ENCODE data around the gene FGD2. TPM values are rescaled to one million over a fixed set of nuclear protein-coding genes. Genes with fewer than 3 reads are reported as not detected.
A peak's percentile ranks its signal among the peaks of the same experiment; 100 is the strongest.

The FGD2 gene
- total RNA-seq, 1 donor from 2014 or later: 5.4 TPM

DNA sequence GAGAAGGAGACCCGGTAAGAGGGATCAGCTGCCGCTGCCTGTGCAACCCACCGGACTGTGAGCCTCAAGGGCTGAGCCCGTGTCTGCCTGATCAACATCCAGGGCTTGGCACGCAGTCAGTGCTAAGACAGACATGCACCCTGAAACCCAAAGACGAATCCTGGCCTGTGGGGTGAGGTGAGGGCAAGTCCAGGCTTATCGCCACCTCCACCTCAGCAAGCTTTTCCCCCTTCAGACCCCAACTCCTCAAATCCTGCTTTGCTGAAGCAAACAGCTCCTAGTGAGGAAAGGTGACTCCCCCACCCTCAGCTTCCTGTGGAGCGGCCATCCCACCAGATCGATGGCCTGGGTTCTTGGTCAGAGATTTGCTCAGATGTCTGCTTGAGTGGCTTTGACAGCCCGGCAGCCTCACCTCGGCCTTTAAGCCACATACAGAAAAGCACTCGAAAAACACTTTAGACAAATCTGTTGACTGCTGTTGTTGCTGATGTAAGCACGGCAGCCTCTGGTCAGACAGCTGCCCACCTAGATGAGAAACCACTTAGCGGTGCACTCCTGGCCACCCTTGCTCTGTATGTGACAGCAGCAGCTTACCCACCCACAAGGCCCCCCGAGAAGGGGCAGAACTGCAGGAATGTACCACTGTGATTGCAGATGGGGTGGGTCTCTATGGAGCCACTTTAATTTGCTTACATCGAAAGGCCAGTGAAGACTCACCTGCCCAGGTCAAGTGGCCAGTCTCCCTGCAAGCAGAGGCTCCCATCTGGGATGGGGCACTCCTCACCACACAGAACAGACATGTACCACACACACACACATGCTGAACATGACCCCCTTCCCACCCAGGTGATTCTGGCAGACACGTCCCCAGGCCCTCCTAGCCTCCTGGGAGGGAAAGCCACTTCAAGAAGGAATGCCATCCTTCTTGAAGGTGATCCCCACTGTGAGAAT lies 34.3 kb upstream of the FGD2 start:
- no peak for DNase-seq

DNA sequence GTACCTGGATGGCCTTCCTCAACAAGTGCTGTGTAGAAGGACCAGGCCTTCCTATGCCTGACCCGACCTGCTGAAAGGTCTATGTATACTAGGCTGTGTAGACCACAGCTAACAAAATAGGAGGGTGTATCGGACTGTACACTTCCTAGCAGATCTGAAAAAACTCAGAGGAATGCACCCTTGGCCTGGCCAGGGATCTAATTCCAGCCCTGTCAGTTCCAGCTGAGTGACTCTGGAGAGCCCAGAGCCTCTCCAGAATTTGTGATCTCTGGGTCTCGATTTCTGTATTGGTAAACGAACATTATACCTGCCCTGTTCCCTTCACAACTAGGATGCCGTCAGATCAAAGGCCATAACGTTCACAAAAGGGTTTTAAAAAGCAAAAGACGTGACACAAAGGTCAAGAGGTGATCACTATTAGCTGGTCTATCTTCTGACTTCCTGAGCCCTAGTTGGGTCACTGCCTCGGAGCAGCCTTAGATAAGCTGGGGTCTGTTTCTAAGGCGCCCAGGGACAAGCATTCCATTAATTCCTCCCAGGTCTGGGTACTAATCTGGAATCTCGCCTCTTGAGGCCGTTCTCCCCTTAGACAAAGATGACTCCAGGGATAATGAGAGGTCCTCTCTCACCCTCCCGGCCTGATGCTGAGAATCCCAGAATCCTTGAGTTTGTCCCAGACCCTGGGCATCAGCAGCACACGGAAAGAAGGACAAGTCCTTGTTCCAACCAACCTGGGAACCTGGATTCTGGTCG lies 33.4 kb upstream of the FGD2 start:
- no peak for DNase-seq

DNA sequence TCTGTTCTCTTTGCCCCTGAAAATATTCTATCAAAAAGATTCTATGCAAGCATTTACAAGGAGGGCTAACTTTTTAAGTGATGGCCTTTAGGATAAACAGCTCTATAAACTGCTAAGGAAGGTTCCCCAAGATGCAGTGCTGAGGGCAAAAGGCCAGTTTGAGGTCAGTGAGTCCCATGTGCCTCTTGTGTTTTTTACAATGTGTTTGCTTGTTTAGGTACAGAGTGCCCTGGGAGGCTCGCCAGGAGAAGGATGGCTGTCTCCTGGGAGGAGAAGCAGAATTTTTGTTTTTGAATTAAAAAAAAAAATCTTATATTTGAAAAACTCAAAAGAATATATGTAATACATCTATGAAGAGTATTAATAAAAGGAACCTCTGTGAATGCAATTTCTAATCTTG lies 32.3 kb upstream of the FGD2 start:
- no peak for DNase-seq

DNA sequence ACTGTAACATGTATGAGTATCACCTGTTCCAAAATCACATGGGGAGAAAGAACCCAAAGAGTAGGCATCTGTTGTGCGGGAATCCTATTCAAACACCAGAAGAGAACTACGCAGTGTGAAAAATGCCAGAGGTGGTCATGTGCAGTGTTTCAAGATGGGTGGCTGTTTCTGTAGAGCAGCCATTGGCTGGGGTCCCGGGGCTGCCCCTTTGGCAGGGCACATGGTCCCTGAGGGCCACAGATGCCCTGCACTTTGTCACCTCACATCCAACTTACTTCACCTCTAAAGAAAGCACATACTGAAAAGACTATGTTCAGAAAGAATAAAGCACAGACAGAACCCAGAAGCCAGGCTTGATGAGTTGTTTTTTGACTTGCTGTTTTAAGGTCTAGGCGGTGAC lies 31.8 kb upstream of the FGD2 start:
- DNase-seq: no peak

DNA sequence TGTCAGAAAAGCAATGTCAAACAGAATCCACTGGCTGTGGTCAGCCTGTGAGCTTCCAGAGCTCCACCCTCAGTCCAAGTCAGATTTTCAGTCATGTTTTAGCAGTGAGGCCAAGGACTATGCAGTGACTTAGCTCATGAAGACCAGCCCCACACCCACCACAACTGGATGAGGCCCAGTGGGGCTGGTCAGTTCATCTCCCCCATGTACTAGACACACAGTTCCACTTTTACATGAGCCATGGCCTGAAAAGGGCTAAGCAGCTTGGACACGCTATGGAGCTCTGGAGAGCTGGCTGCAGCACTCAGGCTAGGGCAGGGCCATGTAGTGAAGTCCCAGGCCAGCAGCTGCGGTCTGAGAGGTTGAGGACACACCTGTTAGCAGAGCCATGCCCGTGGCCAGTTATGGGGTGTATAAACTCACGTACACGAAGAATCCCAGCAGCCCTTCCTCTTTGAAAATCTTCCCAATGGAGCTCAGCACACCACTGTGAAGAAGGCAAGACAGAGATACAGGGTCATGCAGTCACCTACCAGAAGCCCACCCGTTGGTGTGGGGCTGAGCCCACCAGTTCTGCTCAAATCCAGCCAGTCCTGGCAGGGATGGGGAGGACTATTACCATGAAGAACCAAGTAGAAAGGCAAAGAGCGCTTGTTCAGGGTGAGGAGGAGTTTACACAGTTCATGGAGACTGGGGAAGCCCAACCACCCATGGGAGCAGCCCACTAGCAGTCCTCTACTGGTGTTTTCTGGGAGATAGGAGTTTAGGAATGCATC lies 30.0 kb upstream of the FGD2 start:
- DNase-seq: no peak

DNA sequence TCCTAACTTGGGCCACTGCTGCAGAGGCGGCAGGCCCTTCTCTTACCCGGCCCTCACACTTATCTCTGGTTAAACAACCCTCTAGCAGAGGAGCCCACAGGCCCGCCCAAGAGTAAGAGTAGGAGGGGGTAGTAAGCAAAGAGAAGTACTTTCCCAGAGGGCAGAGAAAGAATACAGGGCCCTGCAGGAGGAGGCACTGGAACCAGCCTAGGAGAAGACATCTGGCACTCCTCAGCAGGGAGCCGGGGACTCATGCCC lies 29.5 kb upstream of the FGD2 start:
- DNase-seq: no peak

DNA sequence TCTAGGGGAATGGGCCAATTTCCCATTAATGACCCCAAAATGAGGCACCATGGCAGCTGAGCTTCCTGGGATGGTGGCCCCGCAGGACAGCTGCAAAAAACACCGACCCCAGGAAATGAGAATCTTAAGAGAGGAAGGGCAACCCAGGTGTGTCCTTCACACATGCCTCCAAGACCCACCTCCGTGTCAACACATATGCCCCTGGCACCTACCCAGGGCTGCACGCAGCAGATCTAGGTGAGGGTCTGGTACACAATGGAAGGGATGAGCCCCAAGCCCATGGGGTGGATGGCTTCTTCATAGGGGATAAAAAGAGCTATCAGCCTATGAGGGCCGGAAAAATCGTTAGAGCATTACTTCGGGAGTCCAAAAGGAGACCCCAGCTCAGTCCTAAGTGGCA lies 28.9 kb upstream of the FGD2 start:
- no peak for DNase-seq

DNA sequence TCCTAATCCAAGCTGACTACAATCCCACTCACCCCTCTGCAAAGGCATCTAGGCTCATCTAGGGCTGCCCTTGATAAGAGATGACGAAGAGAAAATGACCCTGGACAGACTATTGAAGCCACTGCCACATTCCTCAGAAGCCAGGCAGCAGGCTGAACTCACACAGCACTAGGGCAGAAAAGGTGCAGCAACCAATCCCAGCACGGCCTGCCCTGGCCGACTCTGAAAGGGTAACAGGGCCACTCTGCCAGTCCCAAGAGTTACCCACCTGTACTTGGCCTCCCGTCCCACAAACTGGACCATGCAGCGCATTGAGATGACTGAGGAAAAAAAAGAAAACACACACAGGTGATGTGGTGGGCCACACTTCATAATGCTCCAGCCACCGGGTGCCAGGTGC lies 28.5 kb upstream of the FGD2 start:
- DNase-seq: no peak

DNA sequence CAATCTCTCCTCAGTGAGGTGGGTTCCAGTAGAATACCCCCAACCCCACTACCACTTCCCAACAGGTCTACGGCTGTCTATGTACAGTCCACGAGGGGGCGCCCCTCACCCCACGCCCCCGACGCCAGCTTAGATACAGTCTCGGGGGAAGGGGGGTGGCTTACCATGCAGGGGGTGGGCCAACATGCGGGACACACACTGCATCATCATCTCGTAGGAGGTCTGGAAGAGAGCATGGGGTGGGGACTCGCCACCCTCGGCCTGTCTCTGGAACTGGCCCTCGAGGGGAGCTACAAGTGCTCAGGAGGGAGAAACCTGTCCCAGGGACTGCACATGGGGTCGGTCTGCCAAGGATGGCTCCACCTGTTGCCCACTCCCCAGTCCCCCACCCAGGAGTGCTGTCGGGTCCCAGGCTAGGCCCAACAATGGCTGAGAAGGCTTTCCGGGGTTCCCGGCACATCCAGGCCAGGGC lies 27.9 kb upstream of the FGD2 start:
- DNase-seq: no peak

DNA sequence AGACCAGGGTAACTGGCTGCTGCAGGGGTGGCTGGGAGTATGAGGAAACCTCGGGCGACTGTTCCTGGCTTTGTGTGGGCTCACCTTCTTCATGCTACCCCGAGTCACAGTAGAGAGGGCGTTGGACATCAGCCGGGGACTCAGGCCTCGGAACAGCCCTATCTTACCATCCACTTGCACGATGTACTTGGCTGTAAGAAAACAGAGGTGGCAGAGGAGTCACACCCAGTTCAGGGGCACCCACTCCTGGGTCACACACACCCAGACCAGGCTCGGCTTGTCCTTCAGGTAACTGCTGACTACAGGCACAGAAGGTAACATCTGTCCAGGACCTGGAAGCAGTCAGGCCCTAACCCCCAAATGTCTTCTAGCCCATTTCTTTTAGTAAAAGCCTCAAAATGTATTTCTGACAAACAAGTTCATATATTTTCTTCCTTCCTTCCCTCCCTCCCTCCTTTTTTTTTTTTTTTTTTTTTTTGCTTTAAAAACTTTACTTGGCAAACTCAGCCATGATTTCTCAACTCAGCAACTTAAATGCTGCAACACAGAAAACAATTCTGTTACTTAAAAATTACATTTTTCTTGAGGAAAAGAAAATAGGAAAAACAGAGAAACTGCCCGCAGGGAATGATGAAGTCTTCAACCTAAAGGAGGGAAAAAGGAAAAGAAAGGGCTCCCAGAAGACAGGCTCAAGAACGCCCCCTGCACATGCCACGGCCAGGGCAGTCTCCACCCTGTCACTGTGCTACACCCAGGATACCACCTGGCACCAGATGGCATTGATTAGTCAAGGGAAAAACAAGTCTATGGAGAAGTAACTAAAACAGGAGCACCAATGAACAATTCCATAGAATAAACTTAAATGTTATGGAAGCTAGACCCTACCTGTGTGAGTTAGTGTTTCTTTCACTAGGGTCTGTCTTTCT lies 26.8 kb upstream of the FGD2 start:
- DNase-seq: no peak

DNA sequence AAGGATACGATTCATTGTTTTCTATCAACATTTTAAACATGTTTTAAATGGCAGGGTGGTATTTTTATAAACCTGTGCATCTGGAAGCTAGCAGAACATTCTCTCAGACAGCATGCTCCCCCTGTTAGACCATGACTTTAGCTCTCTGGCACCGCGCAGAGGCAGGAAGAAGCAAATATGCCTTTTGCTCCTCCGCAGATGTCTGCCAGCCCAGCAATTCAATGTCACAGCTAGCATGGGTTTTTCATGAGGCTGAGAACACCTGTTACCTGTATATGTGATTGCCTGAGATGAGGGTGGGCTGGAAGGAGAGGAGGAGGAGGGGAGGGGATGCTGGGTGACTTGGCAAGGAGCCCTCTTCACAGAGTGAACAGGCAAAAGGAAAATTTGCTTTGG lies 26.1 kb upstream of the FGD2 start:
- no peak for DNase-seq

DNA sequence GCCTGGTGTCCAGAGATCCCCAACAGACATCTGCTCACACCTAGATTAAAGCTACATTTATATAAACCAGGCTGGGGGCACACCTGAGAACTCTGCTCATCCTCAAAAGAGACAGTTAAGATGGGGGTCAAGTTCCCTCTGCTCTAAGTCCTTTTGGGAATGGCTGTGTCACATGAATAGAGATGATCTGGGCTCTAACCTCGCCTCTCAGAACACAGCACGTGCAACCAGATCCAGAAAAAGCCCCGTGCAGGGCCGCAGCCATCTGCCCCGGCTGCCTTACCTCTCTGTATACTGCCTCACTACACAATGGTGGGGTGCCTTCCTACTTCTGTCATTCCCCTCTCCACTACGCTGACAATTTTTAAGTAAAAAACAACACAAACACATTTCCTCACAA lies 25.3 kb upstream of the FGD2 start:
- DNase-seq: no peak

DNA sequence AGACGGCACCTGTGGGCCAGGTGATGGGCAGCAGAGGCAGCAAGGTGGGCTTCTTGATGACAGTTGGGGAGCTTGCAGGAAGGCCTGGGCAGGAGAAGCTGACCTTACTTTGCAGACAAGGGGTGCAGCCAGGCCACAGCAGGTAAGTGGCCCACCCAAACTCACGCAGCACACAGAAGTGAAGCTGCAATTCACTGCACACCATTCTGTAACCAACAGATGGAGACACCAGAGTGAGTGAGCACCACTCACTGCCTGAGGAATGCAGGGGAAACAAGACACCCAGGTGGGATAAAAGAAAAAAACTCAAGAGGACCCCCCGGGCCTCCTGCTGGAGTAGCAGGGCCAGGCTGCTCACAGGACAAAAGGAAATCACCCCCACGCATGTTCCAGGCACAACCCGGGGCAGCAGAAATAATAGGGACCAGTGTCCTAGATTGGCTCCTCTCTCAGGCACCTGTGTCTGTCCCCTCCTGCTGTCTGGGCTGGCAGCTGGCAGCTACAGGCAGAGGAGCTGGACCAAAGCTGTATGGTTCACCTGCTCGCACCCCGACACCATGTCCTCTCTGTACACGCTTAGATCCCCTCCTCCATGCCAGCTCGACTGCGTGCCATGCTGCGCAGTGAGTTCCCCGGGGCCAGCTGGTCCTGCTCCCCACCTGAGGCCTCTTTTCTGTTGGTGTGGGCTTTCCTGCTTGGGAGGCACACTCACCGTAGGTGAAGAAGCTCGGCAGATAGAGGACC lies 24.4 kb upstream of the FGD2 start:
- DNase-seq: no peak

DNA sequence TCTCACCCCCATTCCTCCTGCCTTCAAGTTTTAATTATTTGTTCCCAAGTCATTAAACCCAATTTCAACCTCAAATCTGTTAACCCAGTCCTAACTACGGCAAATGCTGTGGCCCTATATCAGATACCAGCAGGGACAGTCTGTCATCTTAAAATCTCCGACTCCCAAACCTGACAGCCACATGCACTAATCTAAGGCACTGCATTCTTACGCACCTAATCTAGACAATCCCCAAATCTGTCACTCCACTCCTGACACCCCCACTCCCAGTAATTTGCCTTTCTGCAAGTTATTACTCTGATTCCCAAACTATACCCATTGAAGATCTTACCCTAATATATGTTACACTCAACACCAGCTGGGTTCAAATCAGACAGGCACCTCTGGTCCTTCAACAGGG lies 21.9 kb upstream of the FGD2 start:
- DNase-seq: no peak

DNA sequence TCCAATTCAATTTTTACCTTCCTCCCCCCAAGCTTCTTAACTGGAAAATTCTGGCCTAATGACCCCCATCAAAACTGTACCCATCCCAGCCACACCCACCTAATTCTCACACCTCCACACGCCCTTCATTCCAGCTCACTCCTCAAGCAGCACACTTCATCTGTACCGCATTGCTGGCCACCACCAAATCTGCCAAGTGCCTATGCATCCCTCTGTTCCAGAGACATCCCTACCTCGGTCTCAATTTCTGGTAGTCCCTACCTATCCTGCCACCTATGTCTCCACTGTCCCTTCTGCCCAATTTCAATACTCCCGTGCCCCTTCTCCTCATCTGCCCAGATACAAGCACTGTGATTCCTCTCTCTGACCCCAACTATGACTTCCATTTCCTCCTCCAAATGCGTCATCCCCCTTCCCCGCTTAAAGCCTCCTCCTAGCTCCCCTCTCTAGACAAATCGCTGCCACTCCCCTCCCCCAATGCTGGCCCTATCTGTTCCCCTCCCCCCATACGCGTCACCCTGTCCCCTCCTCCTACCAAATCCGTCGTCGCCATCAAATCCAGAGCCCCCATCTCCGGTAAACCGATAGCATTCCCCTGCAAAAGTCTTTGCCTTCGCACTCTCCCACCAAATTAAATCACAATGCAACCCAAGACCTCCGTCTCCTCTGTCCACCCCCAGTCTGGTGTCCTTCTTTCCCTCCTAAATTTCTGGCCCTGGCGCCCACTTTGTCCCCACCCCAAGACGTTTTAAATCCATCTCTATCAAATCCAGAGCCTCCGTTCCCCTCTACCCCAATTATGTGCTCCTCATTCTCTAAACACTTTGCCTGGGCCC lies 20.7 kb upstream of the FGD2 start:
- DNase-seq: peak; percentile 64

DNA sequence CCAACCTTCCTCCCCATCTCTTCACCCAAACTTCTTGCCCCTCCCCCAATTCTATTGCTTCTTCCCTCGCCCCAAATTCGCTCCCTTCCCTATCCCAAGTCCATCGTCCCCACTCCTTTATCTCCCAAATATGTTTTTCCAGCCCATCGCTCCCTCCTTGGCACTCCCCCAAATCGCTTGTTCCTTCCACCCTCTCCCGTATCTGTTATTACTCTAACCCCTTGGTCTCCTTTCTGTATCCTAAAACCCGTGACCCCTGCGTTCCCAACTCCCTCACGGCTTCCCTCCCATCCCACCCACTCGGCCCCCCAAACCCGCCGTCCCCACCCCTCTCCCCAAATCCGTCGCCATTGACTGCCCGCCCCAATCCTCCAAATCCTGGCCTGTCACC lies 20.0 kb upstream of the FGD2 start:
- no peak for DNase-seq

DNA sequence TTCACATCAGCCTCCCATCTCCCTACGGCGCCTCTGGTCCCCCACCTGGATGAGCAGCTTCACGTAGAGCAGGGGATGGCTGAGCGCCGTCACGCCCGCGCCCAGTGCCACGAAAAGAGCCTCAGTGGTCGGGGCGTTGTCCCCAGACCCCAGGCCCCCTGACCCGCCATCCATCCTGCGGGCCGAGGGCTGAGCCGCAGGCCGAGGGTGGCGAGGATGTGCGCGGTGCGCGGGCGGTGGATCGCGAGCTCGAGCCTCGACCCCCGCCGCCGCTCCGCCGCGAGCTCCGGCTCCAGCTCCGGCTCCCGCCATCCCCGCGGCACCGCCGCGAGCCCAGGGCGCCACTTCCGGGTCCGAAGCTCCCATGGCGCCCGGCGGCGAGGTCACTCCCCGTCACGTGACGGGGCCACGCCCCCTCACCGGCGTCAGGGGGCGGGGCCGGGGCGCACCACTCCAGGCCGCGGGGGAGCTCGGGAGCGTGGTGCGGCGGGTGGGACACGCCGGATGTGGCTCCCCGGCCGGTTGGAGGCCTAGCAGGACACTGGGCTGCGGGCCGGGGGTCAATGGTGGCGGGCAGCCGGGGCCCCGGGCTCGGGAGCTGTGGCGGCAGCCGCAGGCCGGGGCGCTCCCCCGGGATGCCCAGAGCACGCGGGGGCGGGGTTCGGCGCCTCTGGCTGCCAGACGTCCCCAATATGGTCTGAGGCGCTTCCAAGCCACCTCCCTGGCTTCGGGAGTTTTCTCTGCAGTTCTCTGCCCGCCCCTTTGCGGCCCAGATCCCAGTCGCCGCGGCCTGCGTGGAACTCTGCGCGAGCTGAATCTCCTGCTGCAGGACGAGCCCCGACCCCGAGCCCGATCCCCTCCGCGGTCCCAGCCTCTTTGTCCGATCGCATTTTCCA lies 19.4 kb upstream of the FGD2 start, which contains the start of gene MTCH1:
Gene MTCH1, minus strand, starts transcription at position 389 of the 896 bp plus-strand sequence. Its CDS starts 23 bp downstream, at position 366.
- peak; percentile 93 for DNase-seq

DNA sequence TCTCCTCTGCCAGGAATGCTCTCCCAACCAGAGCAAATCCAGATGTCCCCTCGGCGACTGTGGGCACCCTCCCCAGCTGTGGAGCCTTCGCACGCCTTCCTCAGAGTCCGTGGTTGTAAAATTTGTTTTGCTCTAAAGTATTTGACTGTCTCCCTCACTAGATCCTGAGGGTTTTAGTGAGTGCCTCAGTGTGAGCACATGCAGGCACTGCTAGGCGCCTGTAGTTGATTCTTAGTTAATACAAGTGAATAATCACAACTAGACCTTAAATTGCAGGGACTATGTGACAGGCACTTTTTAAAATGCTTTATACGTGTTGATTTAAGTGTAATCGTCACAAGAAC lies 18.8 kb upstream of the FGD2 start:
- no peak for DNase-seq

DNA sequence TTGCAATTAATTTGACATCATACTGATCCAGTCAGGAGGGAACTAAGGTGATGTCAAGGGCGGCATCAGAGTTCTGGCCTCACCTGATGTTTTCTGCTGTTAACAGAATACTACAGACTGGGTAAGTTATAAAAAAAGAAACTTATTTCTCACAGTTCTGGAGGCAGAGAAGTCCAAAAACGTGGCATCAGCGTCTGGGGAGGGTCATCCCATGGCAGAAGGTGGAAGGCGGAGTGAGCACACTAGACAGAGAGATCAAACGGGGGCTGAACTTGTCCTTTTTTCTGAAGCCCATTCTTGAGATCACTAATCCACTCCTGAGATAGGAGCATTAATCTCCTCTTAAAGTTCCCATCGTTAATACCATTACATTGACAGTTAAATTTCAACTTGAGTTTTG lies 16.2 kb upstream of the FGD2 start:
- no peak for DNase-seq

Data from skin of body (tissue), 2 donors.